ENCODE results near the gene CCL28.
"Not testable (repeated sequence)": the region's sequence is repeated elsewhere in the genome, so short reads cannot be mapped to it uniquely, and the experiment has no call there.

GRCh38 chr5:43423086-43423485, 10.9 kb upstream of the CCL28 start:
- not testable (repeated sequence) for TF ChIP-seq CTCF, POLR2A (IDR thresholded peaks at IDR 0.05)
